ENCODE results near the gene DACH1. TPM values are rescaled to one million over a fixed set of nuclear protein-coding genes. Genes with fewer than 3 reads are reported as not detected.

The DACH1 gene
- total RNA-seq, 2 experiments from 2014 or later, result not detected

DNA sequence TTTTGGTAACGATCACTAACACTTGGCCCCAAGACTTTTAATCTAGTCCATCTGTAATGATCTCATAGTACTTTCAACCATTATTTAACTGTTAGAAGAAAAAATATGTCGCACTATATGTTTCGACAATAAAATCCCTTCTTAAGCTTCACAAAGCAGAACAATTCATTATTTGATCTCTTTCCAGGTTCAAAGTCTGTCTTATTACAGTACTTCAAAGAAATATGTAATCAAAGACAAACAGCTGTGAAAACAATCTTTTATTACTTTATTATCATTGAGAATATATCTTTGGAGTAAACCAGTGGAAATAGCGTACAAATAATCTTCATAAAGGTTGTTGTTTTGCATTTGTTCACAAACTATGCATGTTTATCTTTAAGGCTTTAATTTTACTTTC lies 93.5 kb downstream of the DACH1 start:
- no peaks in the 10 kb centered on the region for H3K9me3 Mint-ChIP-seq
- no peaks in the 10 kb centered on the region for H3K36me3 Mint-ChIP-seq (ENCODE audit: low read depth)
- no peak overlapping the region for H3K4me3 Mint-ChIP-seq
- H3K27ac Mint-ChIP-seq, result no peak overlapping the region
- DNase-seq, result no peak
- ChIA-PET CTCF (no interaction called here), POLR2A (no interaction called here)
- no peaks in the 10 kb centered on the region for H3K27me3 Mint-ChIP-seq
- no peaks in the 10 kb centered on the region for H3K4me1 Mint-ChIP-seq

GRCh38 chr13:71772361-71772760 lies 94.6 kb downstream of the DACH1 start:
- H3K36me3 Mint-ChIP-seq (ENCODE audit: low read depth), result no peaks in the 10 kb centered on the region
- no peaks in the 10 kb centered on the region for H3K4me1 Mint-ChIP-seq
- no peaks in the 10 kb centered on the region for H3K27me3 Mint-ChIP-seq
- no peak overlapping the region for H3K4me3 Mint-ChIP-seq
- ChIA-PET POLR2A (no interaction called here), CTCF (no interaction called here)
- no peak for DNase-seq
- H3K27ac Mint-ChIP-seq, result no peak overlapping the region
- no peaks in the 10 kb centered on the region for H3K9me3 Mint-ChIP-seq

GRCh38 chr13:71771144-71771543 lies 95.9 kb downstream of the DACH1 start:
- no peaks in the 10 kb centered on the region for H3K36me3 Mint-ChIP-seq (ENCODE audit: low read depth)
- DNase-seq, result no peak
- H3K27me3 Mint-ChIP-seq, result no peaks in the 10 kb centered on the region
- H3K4me1 Mint-ChIP-seq, result no peaks in the 10 kb centered on the region
- CTCF ChIA-PET, result no interaction called here
- H3K27ac Mint-ChIP-seq, result no peak overlapping the region
- POLR2A ChIA-PET, result no interaction called here
- H3K9me3 Mint-ChIP-seq, result no peaks in the 10 kb centered on the region
- no peak overlapping the region for H3K4me3 Mint-ChIP-seq

GRCh38 chr13:71770710-71771109 lies 96.3 kb downstream of the DACH1 start:
- no peak for DNase-seq
- Mint-ChIP-seq H3K27ac (no peak overlapping the region), H3K27me3 (no peaks in the 10 kb centered on the region), H3K36me3 (ENCODE audit: low read depth) (no peaks in the 10 kb centered on the region), H3K4me3 (no peak overlapping the region), H3K9me3 (no peaks in the 10 kb centered on the region), H3K4me1 (no peaks in the 10 kb centered on the region)
- ChIA-PET CTCF (no interaction called here), POLR2A (no interaction called here)

DNA sequence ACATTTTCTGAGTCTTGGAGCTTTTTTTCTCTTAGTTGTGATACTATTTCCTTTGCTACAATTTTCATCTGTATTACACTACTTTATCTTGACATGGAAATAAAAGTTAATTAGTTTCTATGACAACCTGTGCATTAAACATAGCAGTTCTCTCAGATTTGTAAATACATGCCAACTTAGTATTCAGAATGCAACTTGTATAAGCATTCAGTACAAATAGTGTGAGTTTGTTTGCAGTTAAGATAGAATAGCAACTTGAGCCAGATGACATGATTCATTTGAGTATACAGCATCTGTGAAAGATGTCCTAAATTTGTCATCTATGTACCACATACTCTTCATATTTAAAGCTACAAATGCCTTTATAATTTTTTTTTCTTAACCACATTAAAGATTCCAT lies 98.1 kb downstream of the DACH1 start:
- ChIA-PET POLR2A (no interaction called here), CTCF (no interaction called here)
- no peaks in the 10 kb centered on the region for H3K36me3 Mint-ChIP-seq (ENCODE audit: low read depth)
- no peak for DNase-seq
- no peak overlapping the region for H3K4me3 Mint-ChIP-seq
- H3K9me3 Mint-ChIP-seq, result no peaks in the 10 kb centered on the region
- H3K4me1 Mint-ChIP-seq, result no peaks in the 10 kb centered on the region
- H3K27ac Mint-ChIP-seq, result no peak overlapping the region
- H3K27me3 Mint-ChIP-seq, result no peaks in the 10 kb centered on the region

- Mint-ChIP-seq H3K9me3 (no peaks in the 10 kb centered on the region), H3K4me1 (no peaks in the 10 kb centered on the region), H3K4me3 (no peak overlapping the region), H3K36me3 (ENCODE audit: low read depth) (no peaks in the 10 kb centered on the region), H3K27me3 (no peaks in the 10 kb centered on the region), H3K27ac (no peak overlapping the region)
- no peak for DNase-seq
- ChIA-PET CTCF (no interaction called here), POLR2A (no interaction called here)
Measured at GRCh38 chr13:71759651-71760511, 107.1 kb downstream of the DACH1 start.

GRCh38 chr13:71758828-71759227 lies 108.2 kb downstream of the DACH1 start:
- POLR2A ChIA-PET, result no interaction called here
- no peaks in the 10 kb centered on the region for H3K36me3 Mint-ChIP-seq (ENCODE audit: low read depth)
- H3K27me3 Mint-ChIP-seq, result no peaks in the 10 kb centered on the region
- DNase-seq, result no peak
- no peaks in the 10 kb centered on the region for H3K4me1 Mint-ChIP-seq
- no peak overlapping the region for H3K27ac Mint-ChIP-seq
- no peaks in the 10 kb centered on the region for H3K9me3 Mint-ChIP-seq
- H3K4me3 Mint-ChIP-seq, result no peak overlapping the region
- CTCF ChIA-PET, result no interaction called here

DNA sequence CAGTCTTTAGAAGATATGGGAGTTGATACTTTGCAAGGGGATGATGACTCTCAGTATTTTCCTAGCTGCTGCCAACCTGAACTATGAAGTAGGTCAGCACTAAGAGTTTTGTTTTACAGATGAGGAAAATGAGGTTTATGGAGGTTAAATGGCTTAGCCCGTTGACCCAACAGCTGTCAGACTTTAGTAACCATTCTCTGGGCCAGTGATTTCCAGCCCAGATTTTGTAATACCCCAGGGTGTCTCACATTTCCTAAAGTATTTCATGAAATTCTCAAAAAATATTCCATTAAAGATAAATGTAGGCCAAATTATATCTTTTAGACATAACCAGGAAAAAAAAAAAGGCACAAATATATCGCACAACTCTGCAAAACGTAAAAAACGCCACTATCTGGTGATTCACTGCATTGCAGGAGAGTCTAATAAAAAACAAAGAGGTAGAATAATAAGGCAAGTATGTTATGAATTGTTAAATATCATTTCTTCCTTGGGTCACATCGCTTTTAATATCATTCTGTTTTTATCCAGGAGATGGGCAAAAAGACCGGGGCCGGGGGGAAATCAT lies 112.5 kb downstream of the DACH1 start:
- Mint-ChIP-seq H3K36me3 (ENCODE audit: low read depth) (no peaks in the 10 kb centered on the region), H3K9me3 (no peaks in the 10 kb centered on the region), H3K4me1 (no peaks in the 10 kb centered on the region), H3K27ac (no peak overlapping the region), H3K27me3 (no peaks in the 10 kb centered on the region), H3K4me3 (no peak overlapping the region)
- DNase-seq, result no peak
- ChIA-PET CTCF (no interaction called here), POLR2A (no interaction called here)

- no peak overlapping the region for H3K4me3 Mint-ChIP-seq
- no peak overlapping the region for H3K27ac Mint-ChIP-seq
- H3K4me1 Mint-ChIP-seq, result no peaks in the 10 kb centered on the region
- ChIA-PET CTCF (no interaction called here), POLR2A (no interaction called here)
- no peak for DNase-seq
- no peaks in the 10 kb centered on the region for H3K36me3 Mint-ChIP-seq (ENCODE audit: low read depth)
- no peaks in the 10 kb centered on the region for H3K9me3 Mint-ChIP-seq
- no peaks in the 10 kb centered on the region for H3K27me3 Mint-ChIP-seq
Measured at GRCh38 chr13:71752775-71753513, 114.1 kb downstream of the DACH1 start.

GRCh38 chr13:71751073-71751472 lies 115.9 kb downstream of the DACH1 start:
- no peak for DNase-seq
- no peak overlapping the region for H3K27ac Mint-ChIP-seq
- no peaks in the 10 kb centered on the region for H3K9me3 Mint-ChIP-seq
- POLR2A ChIA-PET, result no interaction called here
- no peaks in the 10 kb centered on the region for H3K36me3 Mint-ChIP-seq (ENCODE audit: low read depth)
- CTCF ChIA-PET, result no interaction called here
- no peaks in the 10 kb centered on the region for H3K4me1 Mint-ChIP-seq
- no peaks in the 10 kb centered on the region for H3K27me3 Mint-ChIP-seq
- no peak overlapping the region for H3K4me3 Mint-ChIP-seq

DNA sequence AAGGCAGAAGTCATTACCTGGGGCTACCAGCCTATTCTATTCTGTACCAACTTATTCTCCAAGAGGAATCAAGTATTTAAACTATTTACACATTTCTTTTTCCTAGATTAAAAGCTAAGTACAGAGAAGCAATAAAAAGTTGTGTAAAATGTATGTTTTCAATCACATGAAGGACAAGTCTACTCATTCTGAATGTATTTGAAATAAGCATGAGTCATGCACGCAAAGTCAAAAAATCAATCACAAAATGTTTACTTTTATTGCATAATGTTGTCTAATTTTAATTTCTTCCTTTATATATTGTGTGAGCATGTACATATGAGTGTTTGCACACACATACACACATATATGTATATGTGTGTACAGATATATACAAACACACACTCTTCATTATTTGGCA lies 136.7 kb downstream of the DACH1 start:
- Mint-ChIP-seq H3K4me1 (no peaks in the 10 kb centered on the region), H3K27me3 (no peaks in the 10 kb centered on the region), H3K27ac (no peak overlapping the region), H3K9me3 (no peaks in the 10 kb centered on the region), H3K4me3 (no peak overlapping the region), H3K36me3 (ENCODE audit: low read depth) (no peaks in the 10 kb centered on the region)
- POLR2A ChIA-PET, result no interaction called here
- CTCF ChIA-PET, result no interaction called here
- no peak for DNase-seq

GRCh38 chr13:71729441-71729840 lies 137.6 kb downstream of the DACH1 start:
- Mint-ChIP-seq H3K36me3 (ENCODE audit: low read depth) (no peaks in the 10 kb centered on the region), H3K27ac (no peak overlapping the region), H3K27me3 (no peaks in the 10 kb centered on the region), H3K9me3 (no peaks in the 10 kb centered on the region), H3K4me1 (no peaks in the 10 kb centered on the region), H3K4me3 (no peak overlapping the region)
- DNase-seq, result no peak
- ChIA-PET CTCF (no interaction called here), POLR2A (no interaction called here)

DNA sequence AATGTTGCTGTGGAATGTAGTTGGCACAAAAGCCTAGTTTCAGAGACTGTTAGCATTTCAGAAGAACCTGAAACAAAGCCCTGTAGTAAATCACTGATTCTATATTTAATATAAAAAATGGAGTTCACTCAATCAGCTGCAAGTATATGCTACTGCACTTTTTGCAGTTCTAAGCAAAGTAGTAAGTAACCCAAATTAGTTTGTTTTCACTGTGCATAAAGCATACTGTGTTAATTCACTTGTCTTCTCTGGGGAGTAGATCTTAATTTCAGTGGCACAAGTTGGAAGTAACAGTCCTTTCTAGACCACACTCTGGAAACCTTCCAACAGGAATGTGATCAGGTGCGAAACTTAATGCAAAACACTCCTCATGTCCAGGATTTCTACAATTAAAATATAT lies 139.3 kb downstream of the DACH1 start:
- H3K27me3 Mint-ChIP-seq, result no peaks in the 10 kb centered on the region
- no peak overlapping the region for H3K4me3 Mint-ChIP-seq
- H3K36me3 Mint-ChIP-seq (ENCODE audit: low read depth), result no peaks in the 10 kb centered on the region
- ChIA-PET POLR2A (no interaction called here), CTCF (no interaction called here)
- H3K9me3 Mint-ChIP-seq, result no peaks in the 10 kb centered on the region
- DNase-seq, result no peak
- H3K4me1 Mint-ChIP-seq, result no peaks in the 10 kb centered on the region
- no peak overlapping the region for H3K27ac Mint-ChIP-seq

- DNase-seq, result no peak
- ChIA-PET CTCF (no interaction called here), POLR2A (no interaction called here)
- H3K27ac Mint-ChIP-seq, result no peak overlapping the region
- no peaks in the 10 kb centered on the region for H3K9me3 Mint-ChIP-seq
- no peaks in the 10 kb centered on the region for H3K36me3 Mint-ChIP-seq (ENCODE audit: low read depth)
- no peak overlapping the region for H3K4me3 Mint-ChIP-seq
- no peaks in the 10 kb centered on the region for H3K27me3 Mint-ChIP-seq
- H3K4me1 Mint-ChIP-seq, result no peaks in the 10 kb centered on the region
Measured at GRCh38 chr13:71727042-71727441, 140.0 kb downstream of the DACH1 start.
